H9 (cell line): ENCODE results near the gene ARHGEF7. TPM values are rescaled to one million over a fixed set of nuclear protein-coding genes. Genes with fewer than 3 reads are reported as not detected.

ENCODE experiments used
- DNase-seq: peaks from one replicate; pipeline ENCODE4 v3.0.0-alpha.2; 2017
- H2AFZ ChIP-seq: one replicate; pipeline ENCODE4 v1.6.1; 2013; ENCODE audit warnings: mild to moderate bottlenecking, low read length, control low read depth, moderate library complexity
- H2AK5ac ChIP-seq: 2 replicates; pipeline ENCODE4 v1.6.1; 2013; ENCODE audit warnings: low read length, control low read depth, mixed read lengths; ENCODE audit not compliant: insufficient read length
- H2BK120ac ChIP-seq: one replicate; pipeline ENCODE4 v1.6.1; 2013; ENCODE audit warnings: low read depth, mild to moderate bottlenecking, low read length, control low read depth, inconsistent platforms; ENCODE audit not compliant: poor library complexity, severe bottlenecking
- H2BK12ac ChIP-seq: 2 replicates; pipeline ENCODE4 v1.6.1; 2013; ENCODE audit warnings: low read length, control low read depth, mixed read lengths, low read depth; ENCODE audit not compliant: insufficient read length
- H2BK15ac ChIP-seq: 2 replicates; pipeline ENCODE4 v1.6.1; 2013; ENCODE audit warnings: low read depth, low read length, control low read depth
- H2BK20ac ChIP-seq: one replicate; pipeline ENCODE4 v1.6.1; 2013; ENCODE audit warnings: low read depth, mild to moderate bottlenecking, low read length, control low read depth, inconsistent platforms; ENCODE audit not compliant: poor library complexity, severe bottlenecking
- H2BK5ac ChIP-seq: 2 replicates; pipeline ENCODE4 v1.6.1; 2013; ENCODE audit warnings: low read length, control low read depth, mixed read lengths; ENCODE audit not compliant: insufficient read length
- H3K14ac ChIP-seq: 2 replicates; pipeline ENCODE4 v1.6.1; 2013; ENCODE audit warnings: low read length, control low read depth; ENCODE audit not compliant: insufficient read depth
- H3K18ac ChIP-seq: 2 replicates; pipeline ENCODE4 v1.6.1; 2013; ENCODE audit warnings: low read depth, mild to moderate bottlenecking, mixed read lengths, low read length, control low read depth; ENCODE audit not compliant: insufficient read length
- H3K23ac ChIP-seq: 2 replicates; pipeline ENCODE4 v1.6.1; 2013; ENCODE audit warnings: low read length, control low read depth, mixed read lengths, low read depth; ENCODE audit not compliant: insufficient read length
- H3K23me2 ChIP-seq: 2 replicates; pipeline ENCODE4 v1.6.1; 2013; ENCODE audit warnings: low read depth, mild to moderate bottlenecking, mixed read lengths, low read length, control low read depth; ENCODE audit not compliant: insufficient read length, poor library complexity, severe bottlenecking
- H3K27ac ChIP-seq: 2 replicates; pipeline ENCODE4 v1.5.1; 2013; ENCODE audit warnings: low read length, control low read depth, mixed read lengths, low read depth; ENCODE audit not compliant: insufficient read length
- H3K27me3 ChIP-seq: 2 replicates; pipeline ENCODE4 v1.6.1; 2013; ENCODE audit warnings: low read length, control low read depth, inconsistent platforms; ENCODE audit not compliant: insufficient read depth
- H3K4ac ChIP-seq: 2 replicates; pipeline ENCODE4 v1.6.1; 2013; ENCODE audit warnings: low read depth, mild to moderate bottlenecking, control low read depth, inconsistent platforms, low read length, moderate library complexity
- H3K4me1 ChIP-seq: 2 replicates; pipeline ENCODE4 v1.6.1; 2013; ENCODE audit warnings: low read length, control low read depth, inconsistent platforms; ENCODE audit not compliant: insufficient read depth
- H3K4me2 ChIP-seq: 2 replicates; pipeline ENCODE4 v1.6.1; 2013; ENCODE audit warnings: low read length, control low read depth, mixed read lengths; ENCODE audit not compliant: insufficient read length, insufficient read depth
- H3K56ac ChIP-seq: 2 replicates; pipeline ENCODE4 v1.6.1; 2013; ENCODE audit warnings: low read depth, mild to moderate bottlenecking, mixed read lengths, low read length, control low read depth; ENCODE audit not compliant: insufficient read length
- H3K79me1 ChIP-seq: 2 replicates; pipeline ENCODE4 v1.6.1; 2013; ENCODE audit warnings: low read depth, mild to moderate bottlenecking, moderate library complexity, low read length, control low read depth, inconsistent platforms; ENCODE audit not compliant: insufficient read depth, poor library complexity, severe bottlenecking
- H3K79me2 ChIP-seq: 2 replicates; pipeline ENCODE4 v1.6.1; 2013; ENCODE audit warnings: low read length, control low read depth, inconsistent platforms; ENCODE audit not compliant: insufficient read depth
- H3K9ac ChIP-seq: 2 replicates; pipeline ENCODE4 v1.6.1; 2013; ENCODE audit warnings: low read length, control low read depth, mixed read lengths; ENCODE audit not compliant: insufficient read length; ENCODE audit errors: extremely low read depth
- H3K9me3 ChIP-seq: one replicate; pipeline ENCODE4 v1.6.1; 2013; ENCODE audit warnings: low read depth, low read length, inconsistent platforms; ENCODE audit not compliant: control insufficient read depth
- H3T11ph ChIP-seq: one replicate; pipeline ENCODE4 v1.6.1; 2013; ENCODE audit warnings: mild to moderate bottlenecking, low read length, control low read depth, inconsistent platforms
- H4K20me1 ChIP-seq: one replicate; pipeline ENCODE4 v1.6.1; 2013; ENCODE audit not compliant: control insufficient read depth, insufficient read length, insufficient read depth
- H4K5ac ChIP-seq: 2 replicates; pipeline ENCODE4 v1.6.1; 2013; ENCODE audit warnings: low read depth, mild to moderate bottlenecking, mixed read lengths, low read length, control low read depth; ENCODE audit not compliant: insufficient read length
- H4K8ac ChIP-seq: replicated peaks from 2 replicates; pipeline ENCODE4 v1.6.1; 2013; ENCODE audit warnings: low read length, control low read depth, mixed read lengths, low read depth; ENCODE audit not compliant: insufficient read length
- H4K91ac ChIP-seq: 2 replicates; pipeline ENCODE4 v1.6.1; 2013; ENCODE audit warnings: low read depth, mild to moderate bottlenecking, moderate library complexity, mixed read lengths, low read length, control low read depth; ENCODE audit not compliant: insufficient read length
- H3K27ac Mint-ChIP-seq, 3 experiments: 2 replicates in 2 of 3; 3 replicates in 1 of 3; pipeline ENCODE4 v1.8.0; 2020 to 2021; ENCODE audit warnings: mixed read lengths in 3 of 3, mild to moderate bottlenecking in 1 of 3, moderate library complexity in 1 of 3
- H3K27me3 Mint-ChIP-seq: 2 replicates; pipeline ENCODE4 v1.8.0; 2021; ENCODE audit warnings: low read depth, mild to moderate bottlenecking, moderate library complexity, mixed read lengths
- H3K36me3 Mint-ChIP-seq, 3 experiments: 2 replicates in 2 of 3; 3 replicates in 1 of 3; pipeline ENCODE4 v1.8.0; 2020 to 2021; ENCODE audit warnings: low read depth in 3 of 3, mixed read lengths in 3 of 3; ENCODE audit not compliant: insufficient read depth in 1 of 3
- H3K4me1 Mint-ChIP-seq, 2 experiments: 2 replicates each; pipeline ENCODE4 v1.8.0; 2020; ENCODE audit warnings: mixed read lengths in 2 of 2
- H3K4me3 Mint-ChIP-seq, 2 experiments: 2 replicates in 1 of 2; 3 replicates in 1 of 2; pipeline ENCODE4 v1.8.0; 2020 to 2021; ENCODE audit warnings: mild to moderate bottlenecking in 2 of 2, mixed read lengths in 2 of 2, moderate library complexity in 1 of 2
- H3K9me3 Mint-ChIP-seq, 2 experiments: 2 replicates in 1 of 2; 3 replicates in 1 of 2; pipeline ENCODE4 v1.8.0; 2020; ENCODE audit warnings: mild to moderate bottlenecking in 2 of 2, mixed read lengths in 2 of 2, moderate library complexity in 1 of 2
- WGBS: extraction: QIAGEN DNeasy Blood & Tissue Kit; methylation state at CpG from one replicate; pipeline ENCODE4 v1.1.7; 2013; ENCODE audit warnings: missing lambda C conversion rate, low lambda C conversion rate, mixed read lengths; ENCODE audit not compliant: insufficient read length; ENCODE audit errors: extremely low coverage; 5-methylcytosine and 5-hydroxymethylcytosine counted together
- total RNA-seq: library from RNA; stranded (reverse); gene quantifications from 2 replicates; pipeline ENCODE4 v1.2.1, GENCODE V29; 2021
- TF ChIP-seq, protein P1 (sequence below): fragments of 200-600 bp; sonication (generic); conservative IDR thresholded peaks from 3 replicates; pipeline ENCODE4 v1.8.0; 2021; ENCODE audit warnings: antibody characterized with exemption, mild to moderate bottlenecking

ARHGEF7 gene
- total RNA-seq, 1 experiment from 2014 or later = 51.9 TPM

DNA sequence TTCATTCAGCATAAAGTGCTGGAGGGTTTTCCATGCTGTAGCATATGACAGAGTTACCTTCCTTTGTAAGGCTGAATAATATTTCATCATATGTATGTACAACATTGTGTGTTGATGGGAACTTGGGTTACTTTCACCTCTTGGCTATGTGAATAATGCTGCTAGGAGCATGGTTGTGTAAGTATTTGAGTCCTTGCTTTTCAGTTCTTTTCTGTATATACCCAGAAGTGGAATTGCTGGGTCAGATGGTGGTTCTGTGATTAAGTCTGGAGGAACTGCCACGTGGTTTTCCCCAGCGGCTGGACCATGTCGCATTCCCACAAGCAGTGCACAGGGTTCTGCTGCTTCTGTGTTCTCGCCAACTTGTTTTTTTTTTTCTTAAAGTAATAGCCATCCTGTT lies 104.2 kb downstream of the ARHGEF7 start:
- no peaks in the 10 kb centered on the region for H3K27me3 Mint-ChIP-seq
- Histone ChIP-seq H2AK5ac (no peak overlapping the region), H3K56ac (no peak overlapping the region), H3K14ac (no peak overlapping the region), H3K23ac (no peak overlapping the region), H3K9ac (no peak overlapping the region), H3K4ac (no peak overlapping the region), H2BK15ac (no peak overlapping the region), H4K5ac (no peak overlapping the region), H3K4me1 (peaks cover 18% of the 10 kb centered on the region), H3K27ac (no peak overlapping the region), H4K8ac (no peak overlapping the region), H3K23me2 (peaks cover 2% of the 10 kb centered on the region), H3K9me3 (no peaks in the 10 kb centered on the region), H3K18ac (no peak overlapping the region), H2BK120ac (no peak overlapping the region), H2BK5ac (no peak overlapping the region), H3K79me2 (peaks cover 8% of the 10 kb centered on the region; the same call in 1 of the 2 replicates), H3K27me3 (no peaks in the 10 kb centered on the region), H4K20me1 (no peaks in the 10 kb centered on the region), H3K4me2 (no peak overlapping the region), H2AFZ (no peak overlapping the region), H4K91ac (no peak overlapping the region), H2BK20ac (no peak overlapping the region), H3T11ph (no peak overlapping the region), H3K79me1 (peaks cover 6% of the 10 kb centered on the region), H2BK12ac (no peak overlapping the region)
- H3K4me3 Mint-ChIP-seq = 0 out of 5 replicates have a peak overlapping the region, but pooled peaks of 1 of the 2 experiments have one; percentile 14
- TF ChIP-seq, protein P1, sequence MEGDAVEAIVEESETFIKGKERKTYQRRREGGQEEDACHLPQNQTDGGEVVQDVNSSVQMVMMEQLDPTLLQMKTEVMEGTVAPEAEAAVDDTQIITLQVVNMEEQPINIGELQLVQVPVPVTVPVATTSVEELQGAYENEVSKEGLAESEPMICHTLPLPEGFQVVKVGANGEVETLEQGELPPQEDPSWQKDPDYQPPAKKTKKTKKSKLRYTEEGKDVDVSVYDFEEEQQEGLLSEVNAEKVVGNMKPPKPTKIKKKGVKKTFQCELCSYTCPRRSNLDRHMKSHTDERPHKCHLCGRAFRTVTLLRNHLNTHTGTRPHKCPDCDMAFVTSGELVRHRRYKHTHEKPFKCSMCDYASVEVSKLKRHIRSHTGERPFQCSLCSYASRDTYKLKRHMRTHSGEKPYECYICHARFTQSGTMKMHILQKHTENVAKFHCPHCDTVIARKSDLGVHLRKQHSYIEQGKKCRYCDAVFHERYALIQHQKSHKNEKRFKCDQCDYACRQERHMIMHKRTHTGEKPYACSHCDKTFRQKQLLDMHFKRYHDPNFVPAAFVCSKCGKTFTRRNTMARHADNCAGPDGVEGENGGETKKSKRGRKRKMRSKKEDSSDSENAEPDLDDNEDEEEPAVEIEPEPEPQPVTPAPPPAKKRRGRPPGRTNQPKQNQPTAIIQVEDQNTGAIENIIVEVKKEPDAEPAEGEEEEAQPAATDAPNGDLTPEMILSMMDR = no peak
- WGBS = no CpG with 5 or more reads among the region's 4 CpGs
- H3K4me1 Mint-ChIP-seq = peaks cover 55 to 61% of the 10 kb centered on the region in 2 experiments
- H3K36me3 Mint-ChIP-seq = peaks cover 0 to 5% (median 2%) of the 10 kb centered on the region in 3 experiments; a peak in 3 of 7 replicates
- DNase-seq = no peak
- H3K9me3 Mint-ChIP-seq = no peaks in the 10 kb centered on the region
- H3K27ac Mint-ChIP-seq = peak overlapping the region in 1 of 3 experiments; percentile 87; a peak in 2 of 7 replicates
